ENCODE measurements around the gene VAC14. TPM values are rescaled to one million over a fixed set of nuclear protein-coding genes. Genes with fewer than 3 reads are reported as not detected.

Gene VAC14
- total RNA-seq, 1 experiment from 2014 or later: 35.3 TPM

GRCh38 chr16:70782237-70782636 is 18.7 kb downstream of the VAC14 start:
- Histone ChIP-seq H3K9ac (ENCODE audit: low read length) (no peak overlapping the region), H3K27ac (ENCODE audit: low read depth, low read length) (no peak overlapping the region), H3K79me2 (ENCODE audit: insufficient read depth, low read length) (0 out of 2 replicates have a peak, but pooled peaks cover 6% of the 10 kb centered on the region), H3K4me3 (replicated peaks in 1 of 2; ENCODE audit: low read depth in 1 of 2, low read length in 2 of 2) (no peak overlapping the region), H3K4me2 (ENCODE audit: low read length) (no peak overlapping the region), H4K20me1 (ENCODE audit: insufficient read depth) (peaks cover 5% of the 10 kb centered on the region; the same call in 1 of the 2 replicates), H3K9me3 (ENCODE audit: control insufficient read depth in 1 of 2, insufficient read depth in 1 of 2, low read depth in 1 of 2, low read length in 2 of 2) (no peaks in the 10 kb centered on the region; a peak in 1 of 4 replicates), H3K27me3 (ENCODE audit: insufficient read depth, low read length) (no peaks in the 10 kb centered on the region), H3K36me3 (ENCODE audit: control insufficient read depth in 1 of 2, insufficient read depth in 2 of 2, low read length in 2 of 2) (peaks cover 36 to 39% of the 10 kb centered on the region in 2 experiments), H2AFZ (ENCODE audit: low read depth, low read length, poor library complexity, severe bottlenecking) (no peak overlapping the region), H3K4me1 (ENCODE audit: control insufficient read depth in 1 of 2, insufficient read depth in 2 of 2, low read length in 2 of 2) (peaks cover 0 to 8% of the 10 kb centered on the region in 2 experiments; a peak in 3 of 4 replicates), H3K9me2 (ENCODE audit: insufficient read depth) (no peaks in the 10 kb centered on the region)
- intact Hi-C loops (cut with micrococcal nuclease): no loop called here
- CTCF ChIA-PET: no interaction called here
- TF ChIP-seq, protein P1, sequence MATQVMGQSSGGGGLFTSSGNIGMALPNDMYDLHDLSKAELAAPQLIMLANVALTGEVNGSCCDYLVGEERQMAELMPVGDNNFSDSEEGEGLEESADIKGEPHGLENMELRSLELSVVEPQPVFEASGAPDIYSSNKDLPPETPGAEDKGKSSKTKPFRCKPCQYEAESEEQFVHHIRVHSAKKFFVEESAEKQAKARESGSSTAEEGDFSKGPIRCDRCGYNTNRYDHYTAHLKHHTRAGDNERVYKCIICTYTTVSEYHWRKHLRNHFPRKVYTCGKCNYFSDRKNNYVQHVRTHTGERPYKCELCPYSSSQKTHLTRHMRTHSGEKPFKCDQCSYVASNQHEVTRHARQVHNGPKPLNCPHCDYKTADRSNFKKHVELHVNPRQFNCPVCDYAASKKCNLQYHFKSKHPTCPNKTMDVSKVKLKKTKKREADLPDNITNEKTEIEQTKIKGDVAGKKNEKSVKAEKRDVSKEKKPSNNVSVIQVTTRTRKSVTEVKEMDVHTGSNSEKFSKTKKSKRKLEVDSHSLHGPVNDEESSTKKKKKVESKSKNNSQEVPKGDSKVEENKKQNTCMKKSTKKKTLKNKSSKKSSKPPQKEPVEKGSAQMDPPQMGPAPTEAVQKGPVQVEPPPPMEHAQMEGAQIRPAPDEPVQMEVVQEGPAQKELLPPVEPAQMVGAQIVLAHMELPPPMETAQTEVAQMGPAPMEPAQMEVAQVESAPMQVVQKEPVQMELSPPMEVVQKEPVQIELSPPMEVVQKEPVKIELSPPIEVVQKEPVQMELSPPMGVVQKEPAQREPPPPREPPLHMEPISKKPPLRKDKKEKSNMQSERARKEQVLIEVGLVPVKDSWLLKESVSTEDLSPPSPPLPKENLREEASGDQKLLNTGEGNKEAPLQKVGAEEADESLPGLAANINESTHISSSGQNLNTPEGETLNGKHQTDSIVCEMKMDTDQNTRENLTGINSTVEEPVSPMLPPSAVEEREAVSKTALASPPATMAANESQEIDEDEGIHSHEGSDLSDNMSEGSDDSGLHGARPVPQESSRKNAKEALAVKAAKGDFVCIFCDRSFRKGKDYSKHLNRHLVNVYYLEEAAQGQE (IDR thresholded peaks at IDR 0.05; ENCODE audit: low read depth): no peak
- TF ChIP-seq CBX3 (IDR thresholded peaks at IDR 0.05; ENCODE audit: low read depth) (no peak), JUND (IDR thresholded peaks at IDR 0.05) (no peak), EZH2phosphoT487 (IDR thresholded peaks at IDR 0.05; ENCODE audit: borderline replicate concordance) (no peak), SP1 (IDR thresholded peaks at IDR 0.05; ENCODE audit: low read depth) (no peak), EZH2 (IDR thresholded peaks at IDR 0.05) (no peak), SRF (IDR thresholded peaks at IDR 0.05; ENCODE audit: low read depth) (no peak), ZBTB33 (IDR thresholded peaks at IDR 0.05; ENCODE audit: extremely low read depth, insufficient replicate concordance, low read length) (no peak), CEBPB (IDR thresholded peaks at IDR 0.05; ENCODE audit: low read depth) (no peak), YY1 (IDR thresholded peaks at IDR 0.05; ENCODE audit: extremely low read depth, insufficient replicate concordance, low read depth, low read length) (no peak), TCF7L2 (IDR thresholded peaks at IDR 0.05; ENCODE audit: borderline replicate concordance, extremely low read depth, insufficient read depth, insufficient read length) (no peak), ZFX (IDR thresholded peaks at IDR 0.05) (no peak), EGR1 (IDR thresholded peaks at IDR 0.05; ENCODE audit: low read depth) (no peak), FOSL1 (IDR thresholded peaks at IDR 0.05; ENCODE audit: low read depth) (no peak), POLR2AphosphoS5 (IDR thresholded peaks at IDR 0.05; ENCODE audit: low read depth, low read length) (no peak), ZNF274 (IDR thresholded peaks at IDR 0.05; ENCODE audit: low read depth, low read length) (no peak), ELF1 (IDR thresholded peaks at IDR 0.05; ENCODE audit: borderline replicate concordance, low read depth) (no peak), RAD21 (IDR thresholded peaks at IDR 0.05; ENCODE audit: low read depth) (no peak), MAX (IDR thresholded peaks at IDR 0.05) (no peak)
- TF ChIP-seq, protein P2, sequence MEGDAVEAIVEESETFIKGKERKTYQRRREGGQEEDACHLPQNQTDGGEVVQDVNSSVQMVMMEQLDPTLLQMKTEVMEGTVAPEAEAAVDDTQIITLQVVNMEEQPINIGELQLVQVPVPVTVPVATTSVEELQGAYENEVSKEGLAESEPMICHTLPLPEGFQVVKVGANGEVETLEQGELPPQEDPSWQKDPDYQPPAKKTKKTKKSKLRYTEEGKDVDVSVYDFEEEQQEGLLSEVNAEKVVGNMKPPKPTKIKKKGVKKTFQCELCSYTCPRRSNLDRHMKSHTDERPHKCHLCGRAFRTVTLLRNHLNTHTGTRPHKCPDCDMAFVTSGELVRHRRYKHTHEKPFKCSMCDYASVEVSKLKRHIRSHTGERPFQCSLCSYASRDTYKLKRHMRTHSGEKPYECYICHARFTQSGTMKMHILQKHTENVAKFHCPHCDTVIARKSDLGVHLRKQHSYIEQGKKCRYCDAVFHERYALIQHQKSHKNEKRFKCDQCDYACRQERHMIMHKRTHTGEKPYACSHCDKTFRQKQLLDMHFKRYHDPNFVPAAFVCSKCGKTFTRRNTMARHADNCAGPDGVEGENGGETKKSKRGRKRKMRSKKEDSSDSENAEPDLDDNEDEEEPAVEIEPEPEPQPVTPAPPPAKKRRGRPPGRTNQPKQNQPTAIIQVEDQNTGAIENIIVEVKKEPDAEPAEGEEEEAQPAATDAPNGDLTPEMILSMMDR (IDR thresholded peaks at IDR 0.05 in 2 of 3, conservative IDR thresholded peaks at IDR 0.05 in 1 of 3; ENCODE audit: borderline replicate concordance in 1 of 3, insufficient read depth in 1 of 3, low read depth in 2 of 3, low read length in 2 of 3): no peak
- DNase-seq (ENCODE audit: low read depth, low spot score): no peak
- no peak for ATAC-seq
- RAD21 ChIA-PET (ENCODE audit: low non-redundant PET in 1 of 2, low total read pairs in 2 of 2, uncharacterized antibody in 2 of 2, unreplicated experiment in 2 of 2): no interaction called here
- BruUV-seq (replicated peaks): no TSS peak
- POLR2A ChIA-PET: no interaction called here
